Fibroblast of lung (primary cell): ENCODE results near the gene LTBP1. TPM values are rescaled to one million over a fixed set of nuclear protein-coding genes. Genes with fewer than 3 reads are reported as not detected.

Source experiments
- DNase-seq, 2 donors: peaks; one replicate each; pipeline versions ENCODE4 v3.0.0 to v3.0.0-alpha.2; 2010; ENCODE audit warnings: low read depth in 2 of 2
- H2AFZ ChIP-seq: 2 replicates; pipeline ENCODE4 v1.5.1; 2012; ENCODE audit warnings: low read length, control low read depth, inconsistent platforms
- H3K27ac ChIP-seq: 2 replicates; pipeline ENCODE4 v1.5.1; 2011; ENCODE audit warnings: low read length, control low read depth; ENCODE audit not compliant: insufficient read depth
- H3K27me3 ChIP-seq: 2 replicates; pipeline ENCODE4 v1.5.1; 2011; ENCODE audit warnings: mild to moderate bottlenecking, low read length; ENCODE audit not compliant: control insufficient read depth, insufficient read depth
- H3K36me3 ChIP-seq: 2 replicates; pipeline ENCODE4 v1.5.1; 2011; ENCODE audit warnings: low read length; ENCODE audit not compliant: control insufficient read depth, insufficient read depth
- H3K4me1 ChIP-seq: 2 replicates; pipeline ENCODE4 v1.5.1; 2011; ENCODE audit warnings: low read length; ENCODE audit not compliant: control insufficient read depth, insufficient read depth; ENCODE audit errors: extremely low read depth
- H3K4me2 ChIP-seq: 2 replicates; pipeline ENCODE4 v1.5.1; 2011; ENCODE audit warnings: low read length, control low read depth; ENCODE audit not compliant: insufficient read depth; ENCODE audit errors: extremely low read depth
- H3K4me3 ChIP-seq, 4 experiments: fragments of 200-600 bp in 1 of 4; sonication (generic) in 1 of 4; replicated peaks in 1 of 4; 2 replicates each; pipeline ENCODE4 v1.5.1; 2011 to 2016; ENCODE audit warnings: low read length in 4 of 4, low read depth in 3 of 4, mild to moderate bottlenecking in 3 of 4, control low read depth in 2 of 4, inconsistent platforms in 1 of 4, mixed read lengths in 1 of 4; ENCODE audit not compliant: insufficient read depth in 1 of 4; ENCODE audit errors: control extremely low read depth in 1 of 4
- H3K79me2 ChIP-seq: 2 replicates; pipeline ENCODE4 v1.5.1; 2012; ENCODE audit warnings: mild to moderate bottlenecking, low read length, inconsistent platforms; ENCODE audit not compliant: control insufficient read depth, insufficient read depth
- H3K9ac ChIP-seq: 2 replicates; pipeline ENCODE4 v1.5.1; 2011; ENCODE audit warnings: mild to moderate bottlenecking, low read length, control low read depth; ENCODE audit not compliant: insufficient read depth
- H3K9me3 ChIP-seq: 2 replicates; pipeline ENCODE4 v1.5.1; 2012; ENCODE audit warnings: low read depth, low read length; ENCODE audit not compliant: control insufficient read depth, insufficient read depth
- H4K20me1 ChIP-seq: 2 replicates; pipeline ENCODE4 v1.5.1; 2011; ENCODE audit warnings: low read length; ENCODE audit not compliant: control insufficient read depth, insufficient read depth; ENCODE audit errors: extremely low read depth
- CTCF ChIP-seq, 2 donors: IDR thresholded peaks in 1 of 2; conservative IDR thresholded peaks in 1 of 2; 1 replicate in 1 of 2; 2 replicates in 1 of 2; pipeline ENCODE4 v1.5.1; 2011 to 2012; ENCODE audit warnings: low read length in 2 of 2, control low read depth in 1 of 2, inconsistent platforms in 1 of 2, low read depth in 1 of 2, mild to moderate bottlenecking in 1 of 2
- EZH2 ChIP-seq: IDR thresholded peaks from 2 replicates; pipeline ENCODE4 v1.5.1; 2012; ENCODE audit warnings: low read length, control low read depth, mild to moderate bottlenecking; ENCODE audit errors: missing control alignments
- polyA plus RNA-seq, 2 donors: library from polyadenylated mRNA; depleted of rRNA in 1 of 2; stranded (reverse) in 1 of 2; unstranded in 1 of 2; fragments of >200 nt; gene quantifications; 2 replicates each; pipeline ENCODE4 v1.2.1, GENCODE V29; 2011 to 2012; ENCODE audit warnings: missing spikeins in 1 of 2
- total RNA-seq: library from RNA; depleted of rRNA; stranded (reverse); fragments of >200 nt; gene quantifications from 2 replicates; pipeline ENCODE4 v1.2.1, GENCODE V29; 2014

The LTBP1 gene
- total and polyA plus RNA-seq, 2 donors (not counting 1 experiment from before 2014, with no cell fraction given) = 254 to 324 TPM

DNA sequence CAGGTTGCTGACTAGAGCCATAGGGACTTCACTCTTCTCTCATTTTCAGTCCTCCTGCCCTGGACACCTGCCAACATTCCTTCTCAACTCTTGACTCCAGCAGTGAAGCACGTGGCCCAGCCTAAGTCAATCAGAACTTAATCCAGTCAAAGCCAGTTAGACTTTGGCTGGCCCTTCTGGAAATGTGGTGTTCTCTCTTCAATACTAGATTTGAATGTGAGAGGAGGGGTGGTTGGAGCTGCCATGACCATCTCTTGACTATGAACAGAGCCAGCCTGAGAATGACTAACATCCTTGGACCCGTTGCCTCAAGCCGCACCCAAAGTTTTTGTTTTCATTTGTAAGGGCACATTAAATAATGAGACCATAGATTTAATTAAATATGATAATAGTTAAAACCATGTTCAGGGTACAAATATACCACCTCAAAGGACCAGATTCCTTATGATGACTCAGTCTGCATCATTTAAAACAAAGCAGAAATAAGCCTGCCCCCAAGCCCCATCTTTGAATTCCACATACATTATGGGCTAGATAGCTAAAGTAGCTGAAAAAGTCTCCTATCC is 480.0 kb downstream of the LTBP1 start:
- Histone ChIP-seq H3K9ac (no peak overlapping the region), H3K4me3 (no peak overlapping the region), H4K20me1 (no peaks in the 10 kb centered on the region), H3K79me2 (no peaks in the 10 kb centered on the region), H3K27ac (no peak overlapping the region), H3K4me2 (no peak overlapping the region), H3K36me3 (no peaks in the 10 kb centered on the region), H3K9me3 (no peaks in the 10 kb centered on the region), H2AFZ (no peak overlapping the region), H3K4me1 (peaks cover 1% of the 10 kb centered on the region), H3K27me3 (no peaks in the 10 kb centered on the region)
- TF ChIP-seq CTCF (conservative IDR thresholded peaks at IDR 0.05 in 1 of 2, IDR thresholded peaks at IDR 0.05 in 1 of 2; ENCODE audit: low read depth in 1 of 2, low read length in 2 of 2) (no peak), EZH2 (no peak)
- DNase-seq = peak; percentile 69 to 71

DNA sequence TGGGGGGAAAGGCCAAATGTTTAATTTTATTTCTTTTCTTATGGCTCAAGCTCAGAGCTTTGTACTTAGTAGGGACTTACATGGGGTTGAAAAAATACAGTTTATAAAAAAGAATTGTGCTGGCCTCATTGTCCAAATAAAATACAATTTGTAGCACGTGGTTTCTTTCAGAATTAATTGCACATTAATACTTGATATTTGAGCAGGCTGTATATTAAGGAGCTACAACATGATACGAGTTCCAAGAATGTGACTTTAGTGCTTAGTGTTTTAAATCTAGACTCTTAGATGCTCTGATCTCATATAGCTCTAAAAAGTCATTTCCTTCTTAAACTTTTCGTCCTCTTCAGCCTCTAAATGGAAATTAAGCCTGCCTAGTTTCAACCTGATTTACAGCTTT is 483.3 kb downstream of the LTBP1 start:
- no peak for TF ChIP-seq EZH2
- TF ChIP-seq CTCF (conservative IDR thresholded peaks at IDR 0.05 in 1 of 2, IDR thresholded peaks at IDR 0.05 in 1 of 2; ENCODE audit: low read depth in 1 of 2, low read length in 2 of 2) = no peak
- Histone ChIP-seq H3K9me3 (no peaks in the 10 kb centered on the region), H3K27me3 (no peaks in the 10 kb centered on the region), H3K9ac (no peak overlapping the region), H3K36me3 (no peaks in the 10 kb centered on the region), H4K20me1 (no peaks in the 10 kb centered on the region), H3K4me3 (no peak overlapping the region), H3K4me1 (peaks cover 3% of the 10 kb centered on the region), H3K79me2 (no peaks in the 10 kb centered on the region), H3K27ac (no peak overlapping the region), H2AFZ (no peak overlapping the region), H3K4me2 (no peak overlapping the region)
- DNase-seq = peak in 1 of 2 donors; percentile 27

DNA sequence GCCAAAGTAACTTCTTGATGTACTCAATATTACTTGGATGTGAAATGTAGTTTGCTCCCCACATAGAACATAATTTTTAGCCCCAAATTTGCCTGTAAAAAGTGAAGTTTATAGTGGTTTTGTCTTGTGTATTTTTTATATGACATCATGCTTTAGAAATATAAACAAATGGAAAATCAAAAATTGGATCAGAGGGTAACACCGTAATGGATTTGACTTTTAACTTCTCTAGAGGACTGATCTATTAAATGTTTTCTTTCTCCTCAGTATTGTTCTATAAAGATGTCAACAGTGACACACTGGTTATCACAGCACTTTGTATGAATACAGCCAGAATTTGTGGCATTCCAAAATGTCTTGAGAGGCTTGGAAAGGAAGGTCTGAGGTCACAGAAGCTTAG is 484.1 kb downstream of the LTBP1 start:
- H3K4me1 ChIP-seq = peaks cover 4% of the 10 kb centered on the region
- no peaks in the 10 kb centered on the region for H3K79me2 ChIP-seq
- H2AFZ ChIP-seq = no peak overlapping the region
- no peaks in the 10 kb centered on the region for H3K9me3 ChIP-seq
- peak overlapping the region; percentile 23 for H3K4me2 ChIP-seq
- no peaks in the 10 kb centered on the region for H4K20me1 ChIP-seq
- no peaks in the 10 kb centered on the region for H3K36me3 ChIP-seq
- H3K27ac ChIP-seq = no peak overlapping the region
- no peak overlapping the region for H3K4me3 ChIP-seq
- TF ChIP-seq EZH2 (no peak), CTCF (conservative IDR thresholded peaks at IDR 0.05 in 1 of 2, IDR thresholded peaks at IDR 0.05 in 1 of 2; ENCODE audit: low read depth in 1 of 2, low read length in 2 of 2) (no peak)
- no peak overlapping the region for H3K9ac ChIP-seq
- peak in 1 of 2 donors; percentile 76 for DNase-seq
- no peaks in the 10 kb centered on the region for H3K27me3 ChIP-seq
